Breast epithelium (tissue), 3 donors: ENCODE data around the gene PREP.

ENCODE experiments used
- POLR2A ChIP-seq: fragments of 450-650 bp; IDR thresholded peaks from one replicate; pipeline ENCODE4 v1.6.1; 2016; ENCODE audit warnings: antibody characterized with exemption, mild to moderate bottlenecking, moderate library complexity
- TF ChIP-seq, protein P1 (sequence below), 3 donors: fragments of 450-650 bp; IDR thresholded peaks; one replicate each; pipeline ENCODE4 v1.5.1; 2016 to 2017; ENCODE audit warnings: antibody characterized with exemption in 3 of 3, mild to moderate bottlenecking in 3 of 3, moderate library complexity in 3 of 3

GRCh38 chr6:105313211-105313610 lies 89.7 kb downstream of the PREP start:
- TF ChIP-seq, protein P1, sequence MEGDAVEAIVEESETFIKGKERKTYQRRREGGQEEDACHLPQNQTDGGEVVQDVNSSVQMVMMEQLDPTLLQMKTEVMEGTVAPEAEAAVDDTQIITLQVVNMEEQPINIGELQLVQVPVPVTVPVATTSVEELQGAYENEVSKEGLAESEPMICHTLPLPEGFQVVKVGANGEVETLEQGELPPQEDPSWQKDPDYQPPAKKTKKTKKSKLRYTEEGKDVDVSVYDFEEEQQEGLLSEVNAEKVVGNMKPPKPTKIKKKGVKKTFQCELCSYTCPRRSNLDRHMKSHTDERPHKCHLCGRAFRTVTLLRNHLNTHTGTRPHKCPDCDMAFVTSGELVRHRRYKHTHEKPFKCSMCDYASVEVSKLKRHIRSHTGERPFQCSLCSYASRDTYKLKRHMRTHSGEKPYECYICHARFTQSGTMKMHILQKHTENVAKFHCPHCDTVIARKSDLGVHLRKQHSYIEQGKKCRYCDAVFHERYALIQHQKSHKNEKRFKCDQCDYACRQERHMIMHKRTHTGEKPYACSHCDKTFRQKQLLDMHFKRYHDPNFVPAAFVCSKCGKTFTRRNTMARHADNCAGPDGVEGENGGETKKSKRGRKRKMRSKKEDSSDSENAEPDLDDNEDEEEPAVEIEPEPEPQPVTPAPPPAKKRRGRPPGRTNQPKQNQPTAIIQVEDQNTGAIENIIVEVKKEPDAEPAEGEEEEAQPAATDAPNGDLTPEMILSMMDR (IDR thresholded peaks at IDR 0.05), result no peak
- no peak for TF ChIP-seq POLR2A
